Activated CD8-positive, alpha-beta memory T cell treated with anti-CD3 and anti-CD28 coated beads, Interleukin-2, amount 10 ng/mL, durations not matched to agents 7 days and 5 days (primary cell): Measurements from ENCODE around the gene COQ2. TPM values are rescaled to one million over a fixed set of nuclear protein-coding genes. Genes with fewer than 3 reads are reported as not detected.
A peak's percentile ranks its signal among the peaks of the same experiment; 100 is the strongest.
"Not testable (repeated sequence)": the region's sequence is repeated elsewhere in the genome, so short reads cannot be mapped to it uniquely, and the experiment has no call there.

Experiments
- ATAC-seq: fragments of 150-1000 bp; cut with Tn5 transposase; one replicate; pipeline ENCODE4 v1.10.0; 2021; ENCODE audit warnings: moderate library complexity
- CTCF ChIA-PET: fragments of 350-600 bp; sonication (Branson Sonifier 250); formaldehyde crosslinking; loops from one replicate; lab custom pipeline; 2021; ENCODE audit warnings: antibody characterized with exemption; lab: Charles Lee
- DNase-seq: peaks from one replicate; pipeline ENCODE4 v3.0.0-alpha.2; 2020
- H3K27ac Mint-ChIP-seq: one replicate; pipeline ENCODE4 v1.8.0; 2021; ENCODE audit warnings: mild to moderate bottlenecking, mixed read lengths
- H3K27me3 Mint-ChIP-seq: one replicate; pipeline ENCODE4 v1.8.0; 2021; ENCODE audit warnings: mixed read lengths
- H3K36me3 Mint-ChIP-seq: one replicate; pipeline ENCODE4 v1.8.0; 2021; ENCODE audit warnings: mild to moderate bottlenecking, mixed read lengths
- H3K4me1 Mint-ChIP-seq: one replicate; pipeline ENCODE4 v1.8.0; 2021; ENCODE audit warnings: mixed read lengths
- H3K4me3 Mint-ChIP-seq: one replicate; pipeline ENCODE4 v1.8.0; 2021; ENCODE audit warnings: mild to moderate bottlenecking, moderate library complexity, mixed read lengths
- H3K9me3 Mint-ChIP-seq: one replicate; pipeline ENCODE4 v1.8.0; 2022; ENCODE audit warnings: low read depth, mixed read lengths
- total RNA-seq, 2 experiments: library from RNA; stranded (reverse); gene quantifications; one replicate each; pipeline ENCODE4 v1.2.3, GENCODE V29; 2021

The COQ2 gene
- total RNA-seq, 2 experiments from 2014 or later = 20.6 to 21.9 TPM

GRCh38 chr4:83234902-83235644, 49.5 kb downstream of the COQ2 start:
- no peak for DNase-seq
- peak overlapping the region; percentile 40 for H3K4me3 Mint-ChIP-seq
- H3K36me3 Mint-ChIP-seq = peaks cover 14% of the 10 kb centered on the region
- no peaks in the 10 kb centered on the region for H3K9me3 Mint-ChIP-seq
- H3K27me3 Mint-ChIP-seq = peaks cover 80% of the 10 kb centered on the region
- no peak for ATAC-seq
- peak overlapping the region; percentile 57 for H3K27ac Mint-ChIP-seq
- H3K4me1 Mint-ChIP-seq = peaks cover 51% of the 10 kb centered on the region
- CTCF ChIA-PET = interaction anchor here (1.3 to 6.2 kb wide), 4 partner anchors 14 to 48 kb away, joined by 3 to 52 read pairs (median 9); no protein-coding TSS in a partner anchor

- not testable (repeated sequence) for DNase-seq, H3K9me3 Mint-ChIP-seq, ATAC-seq, H3K4me3 Mint-ChIP-seq, H3K27ac Mint-ChIP-seq
- Mint-ChIP-seq H3K27me3 (peaks cover 80% of the 10 kb centered on the region), H3K4me1 (peaks cover 51% of the 10 kb centered on the region), H3K36me3 (peaks cover 18% of the 10 kb centered on the region)
- CTCF ChIA-PET = interaction anchor here (0.9 to 6.2 kb wide), 5 partner anchors 15 to 120 kb away, joined by 3 to 52 read pairs (median 3); no protein-coding TSS in a partner anchor
Measured at GRCh38 chr4:83234387-83234786, 50.2 kb downstream of the COQ2 start.

GRCh38 chr4:83232082-83232481, 52.5 kb downstream of the COQ2 start:
- DNase-seq (no peak), ATAC-seq (no peak)
- CTCF ChIA-PET = interaction anchor here (1.1 to 3.2 kb wide), 3 partner anchors 10 to 157 kb away, joined by 3 to 15 read pairs (median 4); no protein-coding TSS in a partner anchor
- no peaks in the 10 kb centered on the region for H3K9me3 Mint-ChIP-seq
- H3K36me3 Mint-ChIP-seq = peaks cover 14% of the 10 kb centered on the region
- H3K27ac Mint-ChIP-seq = peak overlapping the region; percentile 45
- H3K4me3 Mint-ChIP-seq = no peak overlapping the region
- peaks cover 65% of the 10 kb centered on the region for H3K27me3 Mint-ChIP-seq
- H3K4me1 Mint-ChIP-seq = peaks cover 50% of the 10 kb centered on the region

- H3K36me3 Mint-ChIP-seq = peaks cover 16% of the 10 kb centered on the region
- ATAC-seq (peak; percentile 85), DNase-seq (peak; percentile 81)
- CTCF ChIA-PET = interaction anchor here (0.9 to 1.1 kb wide), 2 partner anchors 10 to 121 kb away, joined by 3 read pairs; no protein-coding TSS in a partner anchor
- H3K4me1 Mint-ChIP-seq = peaks cover 49% of the 10 kb centered on the region
- H3K27me3 Mint-ChIP-seq = peaks cover 65% of the 10 kb centered on the region
- no peaks in the 10 kb centered on the region for H3K9me3 Mint-ChIP-seq
- H3K4me3 Mint-ChIP-seq = no peak overlapping the region
- H3K27ac Mint-ChIP-seq = peak overlapping the region; percentile 45
Measured at GRCh38 chr4:83231620-83232076, 53.0 kb downstream of the COQ2 start.

- Mint-ChIP-seq H3K9me3 (no peaks in the 10 kb centered on the region), H3K36me3 (peaks cover 17% of the 10 kb centered on the region), H3K4me1 (peaks cover 42% of the 10 kb centered on the region), H3K27me3 (peaks cover 62% of the 10 kb centered on the region), H3K27ac (no peak overlapping the region), H3K4me3 (no peak overlapping the region)
- CTCF ChIA-PET = interaction anchor here (0.9 to 1.1 kb wide), 2 partner anchors 11 to 121 kb away, joined by 3 read pairs; no protein-coding TSS in a partner anchor
- DNase-seq (no peak), ATAC-seq (no peak)
Measured at GRCh38 chr4:83230928-83231327, 53.7 kb downstream of the COQ2 start.

- CTCF ChIA-PET = interaction anchor here (0.7 to 1.5 kb wide), 4 partner anchors 10 to 120 kb away, joined by 3 to 4 read pairs (median 3); no protein-coding TSS in a partner anchor
- peaks cover 21% of the 10 kb centered on the region for H3K36me3 Mint-ChIP-seq
- no peaks in the 10 kb centered on the region for H3K9me3 Mint-ChIP-seq
- peaks cover 61% of the 10 kb centered on the region for H3K27me3 Mint-ChIP-seq
- no peak overlapping the region for H3K4me3 Mint-ChIP-seq
- no peak overlapping the region for H3K27ac Mint-ChIP-seq
- H3K4me1 Mint-ChIP-seq = peaks cover 34% of the 10 kb centered on the region
- ATAC-seq = no peak
- no peak for DNase-seq
Measured at GRCh38 chr4:83229791-83230190, 54.8 kb downstream of the COQ2 start.

GRCh38 chr4:83228231-83228630, 56.4 kb downstream of the COQ2 start:
- Mint-ChIP-seq H3K9me3 (peaks cover under 1% of the 10 kb centered on the region), H3K4me1 (peaks cover 42% of the 10 kb centered on the region), H3K27me3 (peaks cover 64% of the 10 kb centered on the region), H3K4me3 (no peak overlapping the region), H3K27ac (no peak overlapping the region), H3K36me3 (peaks cover 26% of the 10 kb centered on the region)
- CTCF ChIA-PET = no interaction called here
- DNase-seq = no peak
- ATAC-seq = no peak

- peak overlapping the region; percentile 84 for H3K27ac Mint-ChIP-seq
- H3K27me3 Mint-ChIP-seq = peaks cover 38% of the 10 kb centered on the region
- no peak overlapping the region for H3K4me3 Mint-ChIP-seq
- H3K9me3 Mint-ChIP-seq = peaks cover 2% of the 10 kb centered on the region
- DNase-seq = no peak
- peak; percentile 37 for ATAC-seq
- CTCF ChIA-PET = interaction anchor here (0.8 to 1.9 kb wide), 3 partner anchors 13 to 36 kb away, joined by 3 to 5 read pairs (median 3); no protein-coding TSS in a partner anchor
- peaks cover 25% of the 10 kb centered on the region for H3K36me3 Mint-ChIP-seq
- peaks cover 39% of the 10 kb centered on the region for H3K4me1 Mint-ChIP-seq
Measured at GRCh38 chr4:83224502-83225197, 59.9 kb downstream of the COQ2 start.

GRCh38 chr4:83223781-83224180, 60.8 kb downstream of the COQ2 start:
- Mint-ChIP-seq H3K27me3 (peaks cover 35% of the 10 kb centered on the region), H3K36me3 (peaks cover 22% of the 10 kb centered on the region), H3K9me3 (peaks cover 2% of the 10 kb centered on the region), H3K27ac (peak overlapping the region; percentile 84), H3K4me1 (peaks cover 48% of the 10 kb centered on the region), H3K4me3 (no peak overlapping the region)
- DNase-seq (no peak), ATAC-seq (no peak)
- CTCF ChIA-PET = interaction anchor here (0.8 to 1.9 kb wide), 4 partner anchors 14 to 113 kb away, joined by 3 to 5 read pairs (median 4); no protein-coding TSS in a partner anchor

GRCh38 chr4:83221897-83222441, 62.6 kb downstream of the COQ2 start:
- ATAC-seq (no peak), DNase-seq (no peak)
- H3K4me3 Mint-ChIP-seq = no peak overlapping the region
- H3K9me3 Mint-ChIP-seq = peaks cover 2% of the 10 kb centered on the region
- CTCF ChIA-PET = interaction anchor here (1.2 to 1.9 kb wide), 2 partner anchors 112 to 148 kb away, joined by 3 to 4 read pairs; no protein-coding TSS in a partner anchor
- peaks cover 24% of the 10 kb centered on the region for H3K36me3 Mint-ChIP-seq
- peaks cover 30% of the 10 kb centered on the region for H3K27me3 Mint-ChIP-seq
- H3K27ac Mint-ChIP-seq = no peak overlapping the region
- H3K4me1 Mint-ChIP-seq = peaks cover 66% of the 10 kb centered on the region

- Mint-ChIP-seq H3K4me1 (peaks cover 67% of the 10 kb centered on the region), H3K9me3 (peaks cover 2% of the 10 kb centered on the region), H3K36me3 (peaks cover 29% of the 10 kb centered on the region), H3K27me3 (peaks cover 22% of the 10 kb centered on the region), H3K4me3 (peak overlapping the region; percentile 73), H3K27ac (peak overlapping the region; percentile 85)
- DNase-seq = peak; percentile 80
- CTCF ChIA-PET = interaction anchor here (0.9 to 3.1 kb wide), 9 partner anchors 9 to 210 kb away, joined by 3 to 32 read pairs (median 6); partner anchors contain the start of gene COPS4
- ATAC-seq = peak; percentile 44
Measured at GRCh38 chr4:83219344-83220331, 65.0 kb downstream of the COQ2 start.
